LNCaP clone FGC (cell line): ENCODE measurements around the gene FBXO42.

Source experiments
- DNase-seq: peaks from one replicate; pipeline ENCODE4 v3.0.0-alpha.2; 2011; ENCODE audit warnings: low read depth
- H3K4me3 ChIP-seq: 2 replicates; pipeline ENCODE4 v1.5.1; 2011; ENCODE audit warnings: mild to moderate bottlenecking, low read depth, low read length, control low read depth
- CTCF ChIP-seq: IDR thresholded peaks from 2 replicates; pipeline ENCODE4 v1.5.1; 2012; ENCODE audit warnings: mild to moderate bottlenecking; ENCODE audit not compliant: control insufficient read depth, insufficient read depth; ENCODE audit errors: extremely low read depth

The FBXO42 gene

GRCh38 chr1:16351994-16352841, at the start of gene FBXO42:
TSS of gene FBXO42 (minus strand) at chr1:16352480. CDS start at chr1:16315418, 37,062 bp downstream.
- no peak for DNase-seq
- peak; percentile 42 for TF ChIP-seq CTCF
- peak within 1 kb of the TSS; percentile 75 for H3K4me3 ChIP-seq

GRCh38 chr1:16398371-16398953, 46.2 kb upstream of the FBXO42 start:
- DNase-seq = no peak

GRCh38 chr1:16397120-16397519, 44.8 kb upstream of the FBXO42 start:
- TF ChIP-seq CTCF = no peak
- no peak overlapping the region for H3K4me3 ChIP-seq
- no peak for DNase-seq

More at GRCh38 chr1:16398371-16398953, 46.2 kb upstream of the FBXO42 start:
- TF ChIP-seq CTCF = no peak
- no peak overlapping the region for H3K4me3 ChIP-seq

GRCh38 chr1:16396591-16396990, 44.3 kb upstream of the FBXO42 start:
- H3K4me3 ChIP-seq = no peak overlapping the region
- no peak for TF ChIP-seq CTCF
- DNase-seq = peak; percentile 32

GRCh38 chr1:16394977-16395376, 42.7 kb upstream of the FBXO42 start:
- no peak for TF ChIP-seq CTCF
- no peak for DNase-seq
- H3K4me3 ChIP-seq = no peak overlapping the region

GRCh38 chr1:16393570-16394521, 41.6 kb upstream of the FBXO42 start:
- no peak for DNase-seq
- TF ChIP-seq CTCF = no peak
- H3K4me3 ChIP-seq = no peak overlapping the region
